ENCODE results near the gene GPRIN2. TPM values are rescaled to one million over a fixed set of nuclear protein-coding genes. Genes with fewer than 3 reads are reported as not detected.

The GPRIN2 gene
- total RNA-seq, 2 donors from 2014 or later, result not detected

DNA sequence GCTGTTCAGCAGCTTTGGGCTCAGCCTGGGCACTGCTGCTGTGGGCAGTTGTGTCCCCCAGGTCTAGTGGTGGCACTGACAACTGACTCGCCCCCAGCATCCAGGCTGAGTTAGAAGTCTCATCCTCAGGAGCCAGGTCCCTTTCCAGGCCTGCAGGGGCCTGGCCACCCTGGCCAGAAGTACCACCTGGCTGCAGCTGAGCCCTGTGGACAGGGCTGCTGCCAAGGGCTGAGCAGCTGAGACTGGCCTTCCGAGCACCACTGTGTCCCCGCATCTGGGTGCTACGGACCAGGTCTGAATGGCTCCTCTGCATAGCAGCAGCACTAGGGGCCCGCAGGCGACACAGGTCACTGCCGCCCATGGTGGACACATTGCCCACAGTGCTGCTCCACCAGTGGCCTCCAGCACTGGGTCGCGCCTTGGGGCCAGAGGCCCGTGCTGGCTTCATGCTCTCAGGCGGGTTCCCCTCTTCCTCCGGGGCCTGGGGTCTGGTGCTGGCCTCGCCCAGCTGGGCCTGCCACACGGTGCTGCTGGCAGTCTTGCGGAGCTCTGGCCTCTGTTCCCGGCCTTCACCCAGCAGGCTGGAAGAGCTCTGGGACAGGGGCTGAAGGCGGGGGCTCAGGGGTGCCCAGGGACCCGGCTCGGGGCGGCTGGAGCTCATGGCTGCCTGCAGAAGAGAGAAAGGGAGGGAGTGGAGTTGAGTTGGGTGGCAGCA lies 6.2 kb downstream of the GPRIN2 start:
- ATAC-seq (replicated peaks in 1 of 2) (no peak), DNase-seq (no peak)
- no peaks in the 10 kb centered on the region for H3K27me3 Mint-ChIP-seq (ENCODE audit: low read depth)
- no peaks in the 10 kb centered on the region for H3K9me3 Mint-ChIP-seq
- no peak overlapping the region for H3K27ac Mint-ChIP-seq
- no peaks in the 10 kb centered on the region for H3K36me3 Mint-ChIP-seq (ENCODE audit: insufficient read depth in 2 of 2)
- H3K4me1 Mint-ChIP-seq (ENCODE audit: low read depth), result no peaks in the 10 kb centered on the region
- no peak overlapping the region for H3K4me3 Mint-ChIP-seq

DNA sequence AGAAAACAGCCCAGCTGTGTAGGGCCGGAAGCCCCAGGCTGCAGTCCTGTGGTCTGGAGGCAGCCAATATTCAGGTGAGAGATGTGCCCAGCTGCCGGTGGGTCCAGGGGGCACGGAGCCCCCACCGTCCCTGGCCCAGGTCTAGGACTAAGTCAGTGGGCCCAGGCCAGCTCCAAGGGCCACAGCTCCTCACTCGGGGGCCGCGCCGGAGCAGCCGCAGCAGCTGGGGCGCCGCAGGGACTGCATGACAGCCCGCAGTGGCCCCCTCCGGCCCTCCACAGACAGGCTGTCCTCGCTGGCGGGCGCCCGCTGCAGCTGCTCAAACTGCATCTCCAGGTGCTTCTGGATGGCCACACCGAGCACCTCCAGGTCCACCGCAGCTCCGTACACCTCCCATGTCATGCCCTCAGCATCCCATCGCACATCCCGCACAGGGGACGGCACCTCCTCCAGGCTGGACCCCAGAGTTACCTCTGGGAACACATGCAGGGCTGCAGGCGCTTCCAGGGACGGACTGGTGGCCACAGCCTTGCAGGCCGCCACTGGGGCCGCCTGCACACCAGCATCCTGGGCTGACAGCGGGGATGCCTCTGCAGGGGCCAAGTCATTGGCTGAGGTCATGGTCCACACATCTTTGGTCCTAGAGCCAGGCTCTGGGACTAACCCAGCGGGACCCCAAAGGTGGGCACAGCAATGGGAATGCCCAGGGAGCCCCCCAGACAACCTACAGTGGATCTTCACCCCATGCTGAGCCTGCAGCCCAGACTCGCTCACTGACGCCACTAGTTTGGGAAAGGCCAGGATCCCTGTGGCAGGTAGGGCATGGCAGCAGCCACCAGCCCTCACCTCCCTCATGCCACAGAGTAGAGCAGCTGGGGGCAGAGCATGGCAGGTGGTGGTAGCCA lies 7.0 kb downstream of the GPRIN2 start:
- no peak for DNase-seq
- no peaks in the 10 kb centered on the region for H3K9me3 Mint-ChIP-seq
- H3K27ac Mint-ChIP-seq, result no peak overlapping the region
- H3K4me3 Mint-ChIP-seq, result no peak overlapping the region
- no peaks in the 10 kb centered on the region for H3K27me3 Mint-ChIP-seq (ENCODE audit: low read depth)
- H3K4me1 Mint-ChIP-seq (ENCODE audit: low read depth), result no peaks in the 10 kb centered on the region
- no peak for ATAC-seq (replicated peaks in 1 of 2)
- H3K36me3 Mint-ChIP-seq (ENCODE audit: insufficient read depth in 2 of 2), result no peaks in the 10 kb centered on the region

DNA sequence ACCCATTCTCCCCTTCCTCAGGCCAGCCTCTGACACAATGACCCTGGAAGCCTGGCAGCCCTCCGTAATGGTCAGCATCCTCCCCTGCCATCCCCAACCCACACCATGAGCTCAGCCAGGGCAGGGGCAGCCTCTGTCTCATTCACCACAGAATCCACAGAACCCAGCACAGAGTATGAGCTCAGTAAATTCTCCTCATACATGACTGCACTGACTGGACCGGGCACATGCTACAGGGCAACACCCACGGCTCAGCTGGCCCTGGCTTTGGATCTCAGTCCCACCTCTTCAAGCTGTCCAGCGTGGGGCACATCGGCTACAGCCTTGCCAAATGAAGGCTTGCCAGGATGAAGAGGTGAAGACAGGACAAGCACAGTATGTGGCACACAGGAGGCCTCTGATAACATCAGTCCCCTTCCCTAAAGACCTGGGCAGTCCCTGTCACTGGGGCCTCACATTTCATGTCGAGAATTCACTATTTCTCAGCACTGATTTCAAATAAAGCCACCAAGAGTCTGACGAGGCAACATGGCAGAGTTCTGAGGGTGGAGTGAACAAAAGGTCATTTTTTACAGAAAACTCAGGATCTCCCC lies 7.9 kb downstream of the GPRIN2 start:
- Mint-ChIP-seq H3K27me3 (ENCODE audit: low read depth) (no peaks in the 10 kb centered on the region), H3K4me1 (ENCODE audit: low read depth) (no peaks in the 10 kb centered on the region), H3K4me3 (no peak overlapping the region), H3K27ac (no peak overlapping the region), H3K9me3 (no peaks in the 10 kb centered on the region), H3K36me3 (ENCODE audit: insufficient read depth in 2 of 2) (no peaks in the 10 kb centered on the region)
- ATAC-seq (replicated peaks in 1 of 2) (no peak), DNase-seq (no peak)

DNA sequence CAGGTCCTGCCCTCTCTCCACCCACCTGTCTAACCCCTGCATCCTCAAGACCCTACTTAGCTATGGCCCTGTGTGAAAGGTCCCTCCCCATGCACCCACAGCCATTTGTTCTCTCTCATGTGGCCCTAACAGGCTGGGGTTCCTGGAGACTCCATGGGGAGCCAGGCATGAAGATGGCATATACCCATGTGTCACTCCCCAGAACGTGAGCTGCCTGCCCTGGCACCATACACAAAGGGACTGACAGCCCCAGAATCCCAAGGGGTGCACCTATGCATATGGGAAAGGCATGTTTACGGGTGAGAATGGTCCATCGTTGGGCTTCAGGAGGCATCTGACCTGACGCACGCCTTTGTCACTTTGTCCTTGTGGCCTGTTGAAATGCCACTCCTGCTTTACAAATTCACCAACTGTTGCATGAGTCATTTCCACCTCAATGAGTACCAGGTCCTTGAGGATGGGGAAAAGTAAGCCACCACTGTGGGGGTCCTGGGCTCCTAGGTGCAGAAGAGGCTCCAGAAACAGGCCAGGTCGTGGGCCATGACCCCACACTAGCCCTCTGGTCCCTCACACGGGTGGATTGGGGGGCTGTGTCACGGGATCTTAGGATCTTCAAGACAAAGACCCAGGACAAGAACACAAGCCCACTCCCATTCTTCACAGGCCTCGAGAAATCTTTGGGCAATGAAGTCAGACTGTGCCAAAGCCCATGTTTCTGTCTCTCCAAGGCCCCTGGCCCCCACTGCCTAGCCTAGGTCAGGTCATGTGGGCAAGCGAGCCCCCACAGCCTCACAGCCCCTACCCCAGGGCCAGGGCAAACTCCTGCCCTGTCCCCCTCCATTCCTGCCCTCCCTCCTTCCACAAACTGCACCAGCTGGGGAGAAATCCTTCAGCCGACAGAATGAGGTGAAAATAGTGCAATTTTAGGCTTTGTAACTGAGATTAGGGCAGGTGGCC lies 8.6 kb downstream of the GPRIN2 start:
- no peak overlapping the region for H3K27ac Mint-ChIP-seq
- no peaks in the 10 kb centered on the region for H3K4me1 Mint-ChIP-seq (ENCODE audit: low read depth)
- H3K36me3 Mint-ChIP-seq (ENCODE audit: insufficient read depth in 2 of 2), result no peaks in the 10 kb centered on the region
- H3K4me3 Mint-ChIP-seq, result no peak overlapping the region
- peaks cover 5% of the 10 kb centered on the region for H3K27me3 Mint-ChIP-seq (ENCODE audit: low read depth)
- DNase-seq (no peak), ATAC-seq (replicated peaks in 1 of 2) (no peak)
- H3K9me3 Mint-ChIP-seq, result no peaks in the 10 kb centered on the region

DNA sequence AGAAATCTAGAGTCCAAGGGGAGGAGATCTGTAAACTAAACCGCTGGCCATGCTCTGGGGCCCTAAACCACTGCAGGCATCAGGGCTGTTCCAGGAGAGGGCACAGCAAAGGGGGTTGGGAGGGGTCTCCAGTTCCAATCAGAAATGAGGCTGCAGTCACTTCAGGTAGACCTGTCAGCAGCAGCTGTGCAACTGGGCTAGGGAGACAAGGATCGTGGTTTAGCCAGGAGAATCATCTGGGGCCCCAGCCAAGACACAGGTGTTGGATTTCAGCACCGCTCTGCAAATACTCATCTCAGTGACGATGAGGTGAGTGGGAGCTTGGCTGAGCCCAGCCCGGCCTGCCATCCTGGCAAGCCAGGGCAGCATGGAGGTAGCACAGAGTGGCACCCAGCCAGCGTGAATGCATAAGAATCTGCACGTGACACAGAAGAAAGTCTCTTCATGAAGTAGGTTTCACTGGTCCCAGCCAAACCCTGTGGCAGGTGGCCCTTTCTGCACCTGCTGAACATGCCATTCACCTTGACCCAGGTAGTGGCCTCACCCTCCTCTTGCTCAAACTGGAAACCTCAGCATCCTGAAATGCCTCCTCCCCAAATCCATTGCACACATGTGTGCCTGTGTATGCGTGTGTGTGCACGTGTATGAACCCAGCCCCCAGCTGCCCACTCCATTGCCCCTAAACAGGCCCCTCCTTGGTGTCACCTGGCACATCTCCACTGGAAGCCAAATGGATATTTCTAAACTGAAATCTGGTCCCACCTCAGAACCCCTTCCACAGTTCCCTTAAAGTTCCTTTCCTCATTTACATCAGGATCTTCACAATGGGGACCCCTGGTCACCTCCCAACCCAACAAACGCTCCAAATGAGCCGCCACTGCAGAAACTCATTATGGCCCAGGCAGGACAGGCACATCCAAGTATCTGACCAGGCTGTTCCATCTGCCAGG lies 9.6 kb downstream of the GPRIN2 start:
- Mint-ChIP-seq H3K27ac (no peak overlapping the region), H3K27me3 (ENCODE audit: low read depth) (peaks cover 13% of the 10 kb centered on the region), H3K36me3 (ENCODE audit: insufficient read depth in 2 of 2) (no peaks in the 10 kb centered on the region), H3K9me3 (no peaks in the 10 kb centered on the region), H3K4me3 (no peak overlapping the region), H3K4me1 (ENCODE audit: low read depth) (no peaks in the 10 kb centered on the region)
- DNase-seq (no peak), ATAC-seq (replicated peaks in 1 of 2) (no peak)

DNA sequence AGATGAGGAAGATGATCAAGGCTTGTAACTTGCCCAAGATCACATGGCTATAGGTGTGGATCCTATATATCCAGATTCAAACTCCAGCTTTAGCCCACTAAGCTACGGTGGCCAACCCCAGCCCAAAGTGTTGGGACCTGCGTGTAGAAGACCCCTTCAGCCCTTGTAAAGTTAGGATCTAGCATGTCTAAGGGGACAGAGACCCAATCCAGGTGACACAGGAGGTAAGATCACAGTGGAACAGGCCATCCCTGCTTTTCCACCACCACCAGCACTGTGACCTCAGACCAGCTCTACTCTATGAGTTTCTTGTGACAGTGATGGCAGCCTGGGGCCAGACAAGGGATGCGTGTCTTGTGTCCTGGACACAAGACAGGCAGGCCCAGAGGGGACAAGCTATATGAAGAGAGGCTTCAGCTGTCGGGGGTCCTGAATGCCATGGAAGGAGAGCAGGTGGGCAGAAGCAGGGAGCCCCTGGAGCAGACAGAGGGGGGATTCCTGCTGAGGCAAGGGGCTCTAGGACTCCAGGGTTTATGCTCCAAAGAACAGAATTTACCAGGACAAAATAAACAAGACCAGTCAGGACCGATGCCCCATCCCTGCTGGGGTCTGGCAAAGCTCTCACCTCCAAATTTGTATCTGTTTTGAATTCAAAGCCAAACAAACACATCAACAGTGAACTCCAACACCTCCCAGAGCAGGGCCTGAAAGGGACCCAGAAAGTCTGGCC lies 10.4 kb downstream of the GPRIN2 start:
- ATAC-seq (replicated peaks in 1 of 2), result no peak
- Mint-ChIP-seq H3K9me3 (no peaks in the 10 kb centered on the region), H3K36me3 (ENCODE audit: insufficient read depth in 2 of 2) (no peaks in the 10 kb centered on the region), H3K4me1 (ENCODE audit: low read depth) (no peaks in the 10 kb centered on the region), H3K4me3 (no peak overlapping the region), H3K27me3 (ENCODE audit: low read depth) (peaks cover 13% of the 10 kb centered on the region), H3K27ac (no peak overlapping the region)
- DNase-seq, result no peak

DNA sequence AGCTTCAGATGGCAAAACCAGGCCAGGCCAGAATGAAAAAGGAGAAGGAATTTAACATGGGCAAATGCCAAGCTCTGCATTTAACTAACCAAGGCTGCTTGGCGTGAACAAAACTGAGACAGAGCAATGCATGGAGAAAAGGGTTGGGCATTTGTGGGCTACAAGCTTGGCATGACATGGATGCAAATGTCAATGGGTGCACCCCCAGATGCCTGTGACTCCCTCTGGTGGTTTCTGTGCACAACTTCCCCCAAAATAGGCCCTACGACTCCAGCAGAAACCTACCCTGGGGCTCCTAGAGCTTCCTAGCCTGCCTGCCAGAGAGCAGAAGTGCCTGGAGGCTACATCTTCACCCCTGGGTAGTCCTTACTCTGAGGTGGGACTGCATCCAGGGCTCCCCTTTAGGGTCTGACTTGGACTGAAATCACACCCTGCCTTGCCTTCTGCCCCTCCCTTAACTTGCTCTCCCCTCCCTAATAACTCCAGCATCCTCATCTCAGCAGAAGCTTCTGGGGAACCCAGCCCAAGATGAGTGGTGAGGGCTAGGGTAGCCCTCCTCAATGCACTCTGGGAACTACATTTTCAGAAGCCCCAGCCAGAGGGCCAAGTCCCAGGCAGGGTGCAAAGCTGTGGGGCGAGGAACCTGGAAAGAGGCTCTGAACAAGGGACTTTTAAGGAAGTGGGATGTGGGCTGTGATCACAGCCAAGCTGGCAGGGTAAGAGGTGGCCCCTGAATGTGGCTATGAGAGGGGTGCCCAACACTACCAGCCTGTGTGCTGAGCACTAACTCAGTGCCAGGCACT lies 11.3 kb downstream of the GPRIN2 start:
- no peak for DNase-seq
- Mint-ChIP-seq H3K4me1 (ENCODE audit: low read depth) (no peaks in the 10 kb centered on the region), H3K27me3 (ENCODE audit: low read depth) (peaks cover 20% of the 10 kb centered on the region), H3K9me3 (no peaks in the 10 kb centered on the region), H3K4me3 (no peak overlapping the region), H3K27ac (no peak overlapping the region), H3K36me3 (ENCODE audit: insufficient read depth in 2 of 2) (peaks cover 0 to 2% of the 10 kb centered on the region in 2 donors)
- no peak for ATAC-seq (replicated peaks in 1 of 2)

DNA sequence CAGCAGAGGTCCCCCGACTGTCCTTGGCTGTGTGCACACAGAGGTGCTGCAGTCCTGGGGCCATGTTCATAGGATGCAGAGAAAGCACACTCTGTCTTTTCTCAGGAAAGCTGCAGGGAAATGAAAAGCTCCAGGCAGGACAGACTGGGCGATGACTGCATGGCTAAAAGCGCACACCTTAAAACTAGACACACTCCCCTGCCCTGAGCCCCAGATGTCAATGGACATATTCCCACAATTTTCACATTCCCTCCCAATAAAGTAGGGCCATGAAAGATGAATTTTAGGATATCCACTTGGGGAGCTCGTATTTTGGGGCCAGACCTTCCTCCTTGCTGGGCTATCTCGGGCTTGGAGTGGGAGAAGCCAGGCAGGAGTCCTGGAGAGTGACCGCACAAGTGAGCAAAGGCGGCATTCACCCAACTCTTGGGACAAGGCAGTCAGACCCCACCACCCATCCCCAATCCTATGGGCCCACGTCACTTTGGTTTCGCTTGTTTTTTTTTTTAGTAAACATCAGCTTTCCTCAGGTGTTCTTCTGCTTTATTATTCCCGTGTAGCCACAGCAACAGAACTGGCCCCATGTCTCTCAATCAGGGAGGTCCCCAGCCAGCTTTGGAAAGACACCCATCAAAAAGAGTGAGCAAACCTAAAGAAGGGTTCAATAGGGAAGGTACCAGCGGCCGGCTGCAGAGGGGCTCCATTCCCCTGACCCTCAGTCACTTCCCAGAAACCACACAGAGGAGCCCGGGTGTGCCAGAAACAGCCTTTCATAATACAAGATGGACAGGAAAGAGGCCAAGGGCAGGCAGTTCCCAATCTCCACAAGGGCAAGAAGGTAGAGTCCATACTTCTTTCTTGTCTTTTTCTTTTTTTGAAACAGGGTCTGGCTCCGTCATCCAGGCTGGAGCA lies 12.7 kb downstream of the GPRIN2 start:
- no peaks in the 10 kb centered on the region for H3K4me1 Mint-ChIP-seq (ENCODE audit: low read depth)
- ATAC-seq (replicated peaks in 1 of 2), result no peak
- no peak for DNase-seq
- H3K4me3 Mint-ChIP-seq, result no peak overlapping the region
- peaks cover 0 to 2% of the 10 kb centered on the region in 2 donors for H3K36me3 Mint-ChIP-seq (ENCODE audit: insufficient read depth in 2 of 2)
- no peaks in the 10 kb centered on the region for H3K9me3 Mint-ChIP-seq
- H3K27ac Mint-ChIP-seq, result no peak overlapping the region
- H3K27me3 Mint-ChIP-seq (ENCODE audit: low read depth), result peaks cover 25% of the 10 kb centered on the region

DNA sequence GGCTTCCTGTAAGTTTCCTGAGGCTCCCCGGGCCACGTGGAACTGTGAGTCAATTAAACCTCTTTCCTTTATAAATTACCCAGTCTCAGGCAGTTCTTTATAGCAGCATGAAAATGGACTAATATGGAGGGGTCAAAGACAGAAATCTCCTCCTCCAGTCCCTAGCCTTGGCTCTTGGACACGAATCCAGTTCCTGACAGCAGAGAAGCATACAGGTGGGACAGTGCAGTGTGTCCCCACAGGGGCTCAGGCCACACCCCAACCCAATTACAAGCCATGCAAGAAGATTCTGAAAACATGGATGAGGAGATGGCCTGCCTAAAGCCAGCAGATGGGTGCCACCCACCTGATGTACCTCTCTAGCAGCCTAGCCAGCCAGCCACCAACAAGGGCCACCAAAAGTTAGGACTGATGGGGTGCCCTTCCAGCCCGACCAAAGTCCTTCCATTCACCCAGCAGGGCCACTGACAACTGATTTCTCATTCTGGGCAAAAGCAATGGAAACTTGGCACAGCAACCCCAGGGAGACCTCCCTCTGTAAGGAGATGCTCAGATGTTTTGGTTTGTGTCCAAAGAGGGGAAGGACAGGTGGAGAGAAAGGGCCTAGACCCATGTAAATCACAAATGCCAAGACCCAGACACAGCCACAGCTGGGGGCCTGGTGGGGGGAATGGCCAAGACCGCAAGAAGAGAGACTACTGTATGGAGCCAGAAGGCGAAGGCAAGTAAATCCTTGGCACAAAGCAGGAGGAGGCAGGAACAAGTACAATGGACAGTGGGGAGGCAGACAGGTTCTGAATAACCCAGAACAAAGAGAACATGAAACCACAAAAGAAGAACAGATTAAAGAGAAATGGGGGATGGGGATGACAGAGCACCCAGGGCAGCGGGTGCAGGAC lies 13.6 kb downstream of the GPRIN2 start:
- no peaks in the 10 kb centered on the region for H3K4me1 Mint-ChIP-seq (ENCODE audit: low read depth)
- peaks cover 0 to 2% of the 10 kb centered on the region in 2 donors for H3K36me3 Mint-ChIP-seq (ENCODE audit: insufficient read depth in 2 of 2)
- peaks cover 31% of the 10 kb centered on the region for H3K27me3 Mint-ChIP-seq (ENCODE audit: low read depth)
- DNase-seq (no peak), ATAC-seq (replicated peaks in 1 of 2) (no peak)
- no peak overlapping the region for H3K27ac Mint-ChIP-seq
- no peaks in the 10 kb centered on the region for H3K9me3 Mint-ChIP-seq
- no peak overlapping the region for H3K4me3 Mint-ChIP-seq
